K562 (cell line): ENCODE measurements around the gene ABCC12. TPM values are rescaled to one million over a fixed set of nuclear protein-coding genes. Genes with fewer than 3 reads are reported as not detected.

Experiments
- ATAC-seq: fragments of 200-7000 bp; cut with Tn5 transposase; 3 replicates; pipeline ENCODE4 v1.9.1; 2020; ENCODE audit warnings: moderate library complexity
- BruUV-seq: library from RNA; stranded (reverse); fragments of 400-500 nt; replicated peaks from 2 replicates; lab custom pipeline; 2021; lab: Mats Ljungman, UMichigan
- CTCF ChIA-PET: fragments of 300-600 bp; formaldehyde crosslinking; extraction: SDS; loops from one replicate; lab custom pipeline; 2021; ENCODE audit warnings: low intra/inter-chr PET ratio; lab: Yijun Ruan, JAX
- POLR2A ChIA-PET: fragments of 300-600, 350-650 bp; sonication (Branson Sonifier 250); formaldehyde crosslinking; extraction: SDS; loops from one replicate; lab custom pipeline; 2021; ENCODE audit warnings: antibody characterized with exemption, inconsistent platforms; lab: Yijun Ruan, JAX
- DNase-seq, 4 experiments: peaks; one replicate each; pipeline versions ENCODE4 v3.0.0 to v3.0.0-alpha.2; 2011 to 2018; ENCODE audit warnings: low spot score in 3 of 4, mixed read lengths in 3 of 4; ENCODE audit errors: extremely low read depth in 1 of 4
- FAIRE-seq: peaks from 2 replicates; lab custom pipeline; 2011; peaks lifted over from hg19 to GRCh38; lab: Jason Lieb, UNC
- H2AFZ ChIP-seq: 2 replicates; pipeline ENCODE4 v1.6.0; 2011; ENCODE audit warnings: low read depth, low read length, control low read depth, inconsistent platforms
- H3K27ac ChIP-seq: fragments of 200-600 bp; 3 replicates; pipeline ENCODE4 v1.8.0; 2011; ENCODE audit warnings: low read depth, mild to moderate bottlenecking, control low read depth, inconsistent platforms, low read length, moderate library complexity, mixed read lengths; ENCODE audit errors: extremely low read depth
- H3K27me3 ChIP-seq, 2 experiments: fragments of 300-600 bp in 1 of 2; 2 replicates in 1 of 2; 3 replicates in 1 of 2; pipeline versions ENCODE4 v1.6.0 to v1.8.0; 2011; ENCODE audit warnings: inconsistent platforms in 2 of 2, low read length in 2 of 2, mild to moderate bottlenecking in 1 of 2, mixed read lengths in 1 of 2, moderate library complexity in 1 of 2; ENCODE audit not compliant: control insufficient read depth in 2 of 2, insufficient read depth in 2 of 2
- H3K36me3 ChIP-seq: fragments of 300-600 bp; 3 replicates; pipeline ENCODE4 v1.8.0; 2011; ENCODE audit warnings: mild to moderate bottlenecking, low read length, inconsistent platforms; ENCODE audit not compliant: control insufficient read depth, insufficient read depth
- H3K4me1 ChIP-seq, 2 experiments: fragments of 200-600 bp in 1 of 2; replicated peaks in 1 of 2; 2 replicates in 1 of 2; 3 replicates in 1 of 2; pipeline versions ENCODE4 v1.5.1 to v1.8.0; 2011; ENCODE audit warnings: inconsistent platforms in 2 of 2, low read length in 2 of 2, mild to moderate bottlenecking in 1 of 2, mixed read lengths in 1 of 2, moderate library complexity in 1 of 2; ENCODE audit not compliant: control insufficient read depth in 2 of 2, insufficient read depth in 2 of 2
- H3K4me2 ChIP-seq: 2 replicates; pipeline ENCODE4 v1.6.1; 2011; ENCODE audit warnings: low read length, control low read depth, inconsistent platforms, mixed read lengths; ENCODE audit not compliant: insufficient read depth
- H3K4me3 ChIP-seq: fragments of 200-600 bp; sonication (generic), shearing (Covaris generic); 2 replicates; pipeline ENCODE4 v1.5.1; 2016; ENCODE audit warnings: control low read depth, inconsistent platforms
- H3K79me2 ChIP-seq: fragments of 200-600 bp; 3 replicates; pipeline ENCODE4 v1.8.0; 2011; ENCODE audit warnings: low read length, inconsistent platforms; ENCODE audit not compliant: control insufficient read depth, insufficient read depth
- H3K9ac ChIP-seq, 2 experiments: 2 replicates each; pipeline versions ENCODE4 v1.6.0 to v1.6.1; 2011; ENCODE audit warnings: low read depth in 2 of 2, low read length in 2 of 2, control low read depth in 1 of 2, inconsistent platforms in 1 of 2, mild to moderate bottlenecking in 1 of 2, mixed read lengths in 1 of 2; ENCODE audit not compliant: insufficient read depth in 1 of 2
- H3K9me1 ChIP-seq: one replicate; pipeline ENCODE4 v1.6.0; 2011; ENCODE audit warnings: inconsistent platforms, mild to moderate bottlenecking, low read length, moderate library complexity; ENCODE audit not compliant: control insufficient read depth, insufficient read depth
- H3K9me3 ChIP-seq: replicated peaks from 2 replicates; pipeline ENCODE4 v1.5.1; 2011; ENCODE audit warnings: low read depth, low read length, inconsistent platforms; ENCODE audit not compliant: control insufficient read depth, insufficient read depth
- H4K20me1 ChIP-seq: replicated peaks from 2 replicates; pipeline ENCODE4 v1.6.1; 2011; ENCODE audit warnings: low read length, inconsistent platforms, mixed read lengths; ENCODE audit not compliant: control insufficient read depth, insufficient read depth
- ATF6 ChIP-seq: sonication (generic); formaldehyde crosslinking; IDR thresholded peaks from 2 replicates; pipeline ENCODE4 v1.4.0; 2020; ENCODE audit warnings: mild to moderate bottlenecking, missing genetic modification reagents
- ELK1 ChIP-seq: sonication (generic); formaldehyde crosslinking; IDR thresholded peaks from 2 replicates; pipeline ENCODE4 v1.8.1; 2022; ENCODE audit warnings: missing genetic modification reagents
- FOXM1 ChIP-seq, 2 experiments: fragments of 450-650 bp in 1 of 2; sonication (generic) in 1 of 2; formaldehyde crosslinking in 1 of 2; IDR thresholded peaks; 2 replicates each; pipeline versions ENCODE4 v1.6.1 to v1.9.0; 2017 to 2022; ENCODE audit warnings: low read depth in 2 of 2, mild to moderate bottlenecking in 2 of 2, missing genetic modification reagents in 1 of 2, moderate library complexity in 1 of 2
- POLR2AphosphoS2 ChIP-seq: IDR thresholded peaks from 2 replicates; pipeline ENCODE4 v1.6.1; 2012; ENCODE audit warnings: low read length, improper control_type of control experiment
- ZBTB49 ChIP-seq: sonication (generic); formaldehyde crosslinking; IDR thresholded peaks from 2 replicates; pipeline ENCODE4 v1.8.0; 2022; ENCODE audit warnings: missing genetic modification reagents, mild to moderate bottlenecking, borderline replicate concordance
- ZNF316 ChIP-seq: fragments of 450-650 bp; IDR thresholded peaks from 2 replicates; pipeline ENCODE4 v1.6.1; 2016
- WGBS: fragments of 100-300 bp; shearing (Covaris generic); methylation state at CpG from one replicate; pipeline ENCODE4 v1.1.6; 2016; ENCODE audit warnings: low coverage, mixed read lengths; ENCODE audit not compliant: insufficient coverage; ENCODE audit errors: missing lambda C conversion rate; 5-methylcytosine and 5-hydroxymethylcytosine counted together
- in situ Hi-C: fragments of 300-500 bp; cut with MboI; formaldehyde crosslinking; loops from 4 replicates; pipeline ENCODE4 v1.15.0; 2018; ENCODE audit warnings: inconsistent platforms, mixed read lengths
- intact Hi-C: fragments of 100-400 bp; cut with micrococcal nuclease; formaldehyde crosslinking; loops from 2 replicates; pipeline ENCODE4 v1.14.2; 2022
- polyA plus RNA-seq, 8 experiments: library from polyadenylated mRNA; depleted of rRNA in 4 of 8; stranded (reverse) in 5 of 8; unstranded in 3 of 8; fragments of >200 nt; fragmentation: Nextera tagmentation in 2 of 8; fragmentation: Illumina TruSeq in 1 of 8; extraction: Ambion mirVana in 2 of 8; extraction: Trizol in 1 of 8; gene quantifications; 2 replicates each; pipeline versions ENCODE4 v1.2.1 to v1.2.3, GENCODE V29; 2011 to 2014; ENCODE audit warnings: inconsistent platforms in 1 of 8, missing spikeins in 1 of 8
- total RNA-seq, 7 experiments: library from RNA; depleted of rRNA in 6 of 7; stranded (reverse); fragments of >200 nt in 6 of 7; fragmentation: Illumina TruSeq in 2 of 7; extraction: Trizol in 2 of 7; gene quantifications; 2 replicates each; pipeline versions ENCODE4 v1.2.1 to v1.2.3, GENCODE V29; 2011 to 2021; ENCODE audit warnings: low replicate concordance in 1 of 7

The ABCC12 gene
- total and polyA plus RNA-seq, 9 of the 15 experiments (the other 6 are each of a cell fraction or from before 2014, with no cell fraction given), result not detected

- Histone ChIP-seq H3K27me3 (peaks cover 0 to 13% of the 10 kb centered on the region in 2 experiments; a peak in 2 of 5 replicates), H3K9ac (no peak overlapping the region), H3K4me2 (no peak overlapping the region), H2AFZ (no peak overlapping the region), H4K20me1 (peaks cover 4% of the 10 kb centered on the region; the same call in 1 of the 2 replicates), H3K4me1 (no peaks in the 10 kb centered on the region), H3K27ac (no peak overlapping the region), H3K4me3 (no peak overlapping the region), H3K9me1 (no peaks in the 10 kb centered on the region)
- FAIRE-seq (no peak), ATAC-seq (no peak)
- BruUV-seq, result no TSS peak
- CTCF ChIA-PET, result no interaction called here
- in situ Hi-C loops (loop anchor here (10.0 kb wide), 1 partner anchor 1225 kb away; no protein-coding TSS in a partner anchor), intact Hi-C loops (loop anchor here (10.0 kb wide), 3 partner anchors 915 to 1615 kb away; no protein-coding TSS in a partner anchor)
- WGBS, result 13% methylated on average over 7 of the region's 8 CpGs
- TF ChIP-seq ZNF316, result no peak
- TF ChIP-seq ZBTB49, result no peak
- TF ChIP-seq, all 486 proteins: peak for 0
- POLR2A ChIA-PET, result no interaction called here
- H3K79me2 ChIP-seq, result no peaks in the 10 kb centered on the region
- no peaks in the 10 kb centered on the region for H3K36me3 ChIP-seq
- no peaks in the 10 kb centered on the region for H3K9me3 ChIP-seq
- DNase-seq, result no peak
Measured at GRCh38 chr16:48169896-48170295, 14.1 kb upstream of the ABCC12 start.

GRCh38 chr16:48168075-48168474 is 12.3 kb upstream of the ABCC12 start:
- Histone ChIP-seq H3K36me3 (no peaks in the 10 kb centered on the region), H4K20me1 (no peaks in the 10 kb centered on the region; the same call in 1 of the 2 replicates), H3K9ac (no peak overlapping the region), H3K4me2 (no peak overlapping the region), H3K9me3 (no peaks in the 10 kb centered on the region), H3K27ac (no peak overlapping the region), H2AFZ (no peak overlapping the region), H3K9me1 (no peaks in the 10 kb centered on the region), H3K4me3 (no peak overlapping the region), H3K4me1 (no peaks in the 10 kb centered on the region), H3K27me3 (peaks cover 0 to 9% of the 10 kb centered on the region in 2 experiments; a peak in 2 of 5 replicates), H3K79me2 (no peaks in the 10 kb centered on the region)
- ChIA-PET POLR2A (interaction anchor here (1.0 kb wide), 1 partner anchor 20 kb away, joined by 3 read pairs; no protein-coding TSS in a partner anchor), CTCF (no interaction called here)
- no peak for TF ChIP-seq ATF6 (CRISPR knock-in tag)
- no peak for TF ChIP-seq FOXM1 (IDR thresholded peaks at IDR 0.05; ENCODE audit: low read depth)
- no peak for TF ChIP-seq FOXM1 (CRISPR knock-in tag; IDR thresholded peaks at IDR 0.05; ENCODE audit: low read depth)
- no peak for TF ChIP-seq POLR2AphosphoS2
- TF ChIP-seq ELK1 (CRISPR knock-in tag), result no peak
- ATAC-seq (no peak), FAIRE-seq (no peak), DNase-seq (no peak)
- 0% methylated on average over 1 of the region's 1 CpG for WGBS
- in situ Hi-C loops (loop anchor here (10.0 kb wide), 1 partner anchor 1223 kb away; no protein-coding TSS in a partner anchor), intact Hi-C loops (loop anchor here (10.0 kb wide), 3 partner anchors 913 to 1613 kb away; no protein-coding TSS in a partner anchor)
- no TSS peak for BruUV-seq
